ENCODE measurements around the gene FAM229A. TPM values are rescaled to one million over a fixed set of nuclear protein-coding genes. Genes with fewer than 3 reads are reported as not detected.
"Not testable (repeated sequence)": the region's sequence is repeated elsewhere in the genome, so short reads cannot be mapped to it uniquely, and the experiment has no call there.

FAM229A gene
- total RNA-seq, 3 donors from 2014 or later (not counting 1 experiment from before 2014, with no cell fraction given) = 18.3 to 23.5 (median 21.0) TPM

DNA sequence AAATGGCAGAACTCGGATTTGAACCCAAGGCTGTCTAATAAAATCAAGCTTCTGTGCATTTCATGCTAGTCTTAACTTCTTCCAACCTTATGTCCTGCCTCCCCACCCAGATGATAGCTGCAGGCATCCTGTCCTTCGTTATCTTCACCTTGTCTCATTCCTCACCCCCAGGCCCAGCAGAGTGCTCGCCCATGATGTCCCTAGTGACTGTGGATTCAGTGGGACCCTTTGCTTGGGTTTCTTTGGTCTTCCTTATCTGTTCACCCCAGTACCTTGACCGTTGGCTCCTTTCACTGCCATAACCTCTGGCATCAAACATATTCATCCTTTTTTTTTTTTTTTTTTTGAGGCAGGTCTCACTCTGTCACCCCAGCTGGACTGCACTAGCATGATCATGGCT lies 37.6 kb upstream of the FAM229A start:
- intact Hi-C loops (cut with micrococcal nuclease) = loop anchor here (2.0 kb wide), 1 partner anchor 15 kb away; no protein-coding TSS in a partner anchor
- WGBS (ENCODE audit: insufficient coverage) = 61% methylated on average over 4 of the region's 4 CpGs
- H3K36me3 Mint-ChIP-seq = no peaks in the 10 kb centered on the region

DNA sequence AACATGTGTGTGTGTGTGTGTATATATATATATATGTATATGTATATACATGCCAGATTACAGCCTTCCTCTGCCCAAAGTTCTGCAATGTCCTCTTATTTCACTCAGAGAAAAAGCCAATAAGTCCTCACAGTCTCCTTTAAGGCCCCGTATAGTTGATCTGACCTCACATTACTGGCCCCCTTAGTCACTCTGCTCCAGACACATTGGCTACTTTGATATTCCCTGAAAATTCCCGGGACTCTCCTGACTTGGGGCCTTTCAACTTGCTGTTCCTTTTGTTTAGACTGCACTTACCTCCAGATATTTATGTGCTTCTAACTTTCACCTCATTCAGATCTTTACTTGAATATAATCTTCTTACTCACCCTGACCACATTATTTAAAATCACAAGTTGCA lies 36.1 kb upstream of the FAM229A start:
- no peak overlapping the region for H3K4me3 Mint-ChIP-seq
- ATAC-seq (no peak), DNase-seq (no peak)
- intact Hi-C loops (cut with micrococcal nuclease) = no loop called here
- no peak overlapping the region for H3K4me3 ChIP-seq (ENCODE audit: low read length)
- H3K9me3 ChIP-seq (ENCODE audit: control insufficient read depth, insufficient read depth, low read length) = no peaks in the 10 kb centered on the region
- 91% methylated on average over 2 of the region's 2 CpGs for WGBS (ENCODE audit: insufficient coverage)
- peaks cover 18% of the 10 kb centered on the region for H3K4me1 ChIP-seq (ENCODE audit: control insufficient read depth, insufficient read depth, low read length)
- H3K27ac Mint-ChIP-seq = no peak overlapping the region
- no peaks in the 10 kb centered on the region for H3K27me3 ChIP-seq (ENCODE audit: control insufficient read depth, insufficient read depth, low read length)
- TF ChIP-seq, protein P1, sequence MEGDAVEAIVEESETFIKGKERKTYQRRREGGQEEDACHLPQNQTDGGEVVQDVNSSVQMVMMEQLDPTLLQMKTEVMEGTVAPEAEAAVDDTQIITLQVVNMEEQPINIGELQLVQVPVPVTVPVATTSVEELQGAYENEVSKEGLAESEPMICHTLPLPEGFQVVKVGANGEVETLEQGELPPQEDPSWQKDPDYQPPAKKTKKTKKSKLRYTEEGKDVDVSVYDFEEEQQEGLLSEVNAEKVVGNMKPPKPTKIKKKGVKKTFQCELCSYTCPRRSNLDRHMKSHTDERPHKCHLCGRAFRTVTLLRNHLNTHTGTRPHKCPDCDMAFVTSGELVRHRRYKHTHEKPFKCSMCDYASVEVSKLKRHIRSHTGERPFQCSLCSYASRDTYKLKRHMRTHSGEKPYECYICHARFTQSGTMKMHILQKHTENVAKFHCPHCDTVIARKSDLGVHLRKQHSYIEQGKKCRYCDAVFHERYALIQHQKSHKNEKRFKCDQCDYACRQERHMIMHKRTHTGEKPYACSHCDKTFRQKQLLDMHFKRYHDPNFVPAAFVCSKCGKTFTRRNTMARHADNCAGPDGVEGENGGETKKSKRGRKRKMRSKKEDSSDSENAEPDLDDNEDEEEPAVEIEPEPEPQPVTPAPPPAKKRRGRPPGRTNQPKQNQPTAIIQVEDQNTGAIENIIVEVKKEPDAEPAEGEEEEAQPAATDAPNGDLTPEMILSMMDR (IDR thresholded peaks at IDR 0.05) = no peak
- H3K27ac ChIP-seq (ENCODE audit: low read length) = no peak overlapping the region
- H3K9me3 Mint-ChIP-seq = no peaks in the 10 kb centered on the region
- peaks cover 18 to 19% of the 10 kb centered on the region in 2 donors for H3K4me1 Mint-ChIP-seq
- peaks cover 0 to 10% of the 10 kb centered on the region in 2 donors for H3K27me3 Mint-ChIP-seq (ENCODE audit: low read depth in 2 of 2)
- no peaks in the 10 kb centered on the region for H3K36me3 ChIP-seq (ENCODE audit: control insufficient read depth, insufficient read depth, low read length)
- no peaks in the 10 kb centered on the region for H3K36me3 Mint-ChIP-seq

More for the DNA sequence above, 37.6 kb upstream of the FAM229A start:
- no peaks in the 10 kb centered on the region for H3K9me3 Mint-ChIP-seq
- no peak overlapping the region for H3K4me3 Mint-ChIP-seq
- TF ChIP-seq, protein P1 (IDR thresholded peaks at IDR 0.05) = no peak
- H3K27ac Mint-ChIP-seq = no peak overlapping the region
- Histone ChIP-seq H3K27ac (ENCODE audit: low read length) (no peak overlapping the region), H3K27me3 (ENCODE audit: control insufficient read depth, insufficient read depth, low read length) (no peaks in the 10 kb centered on the region), H3K4me3 (ENCODE audit: low read length) (no peak overlapping the region), H3K36me3 (ENCODE audit: control insufficient read depth, insufficient read depth, low read length) (no peaks in the 10 kb centered on the region), H3K4me1 (ENCODE audit: control insufficient read depth, insufficient read depth, low read length) (peaks cover 9% of the 10 kb centered on the region), H3K9me3 (ENCODE audit: control insufficient read depth, insufficient read depth, low read length) (no peaks in the 10 kb centered on the region)
- H3K4me1 Mint-ChIP-seq = peaks cover 5% of the 10 kb centered on the region in 2 donors
- DNase-seq = no peak
- peaks cover 0 to 10% of the 10 kb centered on the region in 2 donors for H3K27me3 Mint-ChIP-seq (ENCODE audit: low read depth in 2 of 2)
- no peak for ATAC-seq

DNA sequence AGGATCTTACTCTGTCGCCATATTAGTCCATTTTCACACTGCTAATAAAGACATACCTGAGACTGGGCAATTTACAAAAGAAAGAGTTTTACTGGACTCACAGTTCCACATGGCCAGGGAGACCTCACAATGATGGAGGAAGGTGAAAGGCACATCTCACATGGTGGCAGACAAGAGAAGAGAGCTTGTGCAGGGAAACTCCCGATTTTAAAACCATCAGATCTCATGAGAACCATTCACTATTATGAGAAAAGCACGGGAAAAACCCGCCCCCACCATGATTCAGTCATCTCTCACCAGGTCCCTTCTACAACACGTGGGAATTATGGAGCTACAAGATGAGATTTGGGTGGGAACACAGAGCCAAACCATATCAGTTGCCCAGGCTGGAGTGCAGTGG lies 34.2 kb upstream of the FAM229A start:
- H3K27me3 ChIP-seq (ENCODE audit: control insufficient read depth, insufficient read depth, low read length); H3K36me3 Mint-ChIP-seq; H3K4me3 ChIP-seq (ENCODE audit: low read length); ATAC-seq; H3K9me3 Mint-ChIP-seq; H3K9me3 ChIP-seq (ENCODE audit: control insufficient read depth, insufficient read depth, low read length); H3K27ac ChIP-seq (ENCODE audit: low read length); H3K27me3 Mint-ChIP-seq (ENCODE audit: low read depth in 2 of 2); DNase-seq; intact Hi-C loops (cut with micrococcal nuclease); H3K27ac Mint-ChIP-seq; H3K36me3 ChIP-seq (ENCODE audit: control insufficient read depth, insufficient read depth, low read length); H3K4me3 Mint-ChIP-seq: not testable (repeated sequence)
- peaks cover 21% of the 10 kb centered on the region for H3K4me1 ChIP-seq (ENCODE audit: control insufficient read depth, insufficient read depth, low read length)
- 85% methylated on average over 5 of the region's 5 CpGs for WGBS (ENCODE audit: insufficient coverage)
- peaks cover 21 to 22% of the 10 kb centered on the region in 2 donors for H3K4me1 Mint-ChIP-seq

DNA sequence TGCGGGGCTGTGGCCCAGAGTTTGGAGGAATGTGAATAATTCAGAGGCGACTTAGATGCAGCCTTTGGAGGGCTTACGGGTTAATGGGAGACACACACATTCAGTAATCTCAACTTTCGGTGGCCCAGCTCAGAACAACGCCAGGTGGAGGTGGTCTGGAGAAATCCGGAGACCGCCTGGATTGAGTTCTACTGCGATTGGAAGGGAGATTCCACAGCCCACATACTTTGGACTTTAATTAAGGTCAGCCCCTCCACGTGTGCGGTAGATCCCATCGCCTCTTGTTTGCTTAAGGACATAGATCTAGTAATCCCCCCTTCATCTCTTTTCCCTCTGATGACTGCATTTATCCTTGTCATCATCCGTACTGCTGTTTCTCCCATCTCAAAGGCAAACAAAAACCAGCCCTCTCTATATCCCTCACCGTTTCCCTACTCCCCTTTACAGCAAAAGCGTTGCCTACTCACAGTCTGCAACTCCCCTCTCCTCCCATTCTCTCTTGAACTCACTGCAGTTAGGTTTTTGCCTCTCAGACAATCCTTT lies 32.7 kb upstream of the FAM229A start:
- H3K9me3 Mint-ChIP-seq = no peaks in the 10 kb centered on the region
- no peak for DNase-seq
- Histone ChIP-seq H3K4me1 (ENCODE audit: control insufficient read depth, insufficient read depth, low read length) (peaks cover 16% of the 10 kb centered on the region), H3K27ac (ENCODE audit: low read length) (peak overlapping the region; percentile 91), H3K4me3 (ENCODE audit: low read length) (peak overlapping the region; percentile 76), H3K27me3 (ENCODE audit: control insufficient read depth, insufficient read depth, low read length) (no peaks in the 10 kb centered on the region), H3K36me3 (ENCODE audit: control insufficient read depth, insufficient read depth, low read length) (peaks cover 12% of the 10 kb centered on the region), H3K9me3 (ENCODE audit: control insufficient read depth, insufficient read depth, low read length) (no peaks in the 10 kb centered on the region)
- H3K27ac Mint-ChIP-seq = peak overlapping the region; percentile 97 to 98
- H3K36me3 Mint-ChIP-seq = no peaks in the 10 kb centered on the region
- intact Hi-C loops (cut with micrococcal nuclease) = loop anchor here (2.0 to 5.0 kb wide), 2 partner anchors 43 to 60 kb away; no protein-coding TSS in a partner anchor
- H3K4me1 Mint-ChIP-seq = peaks cover 21 to 22% of the 10 kb centered on the region in 2 donors
- peaks cover 0 to 10% of the 10 kb centered on the region in 2 donors for H3K27me3 Mint-ChIP-seq (ENCODE audit: low read depth in 2 of 2)
- 2% methylated on average over 14 of the region's 14 CpGs for WGBS (ENCODE audit: insufficient coverage)
- peak overlapping the region; percentile 100 for H3K4me3 Mint-ChIP-seq
- TF ChIP-seq, protein P1 (IDR thresholded peaks at IDR 0.05) = no peak
- ATAC-seq = no peak

Data from natural killer cell (primary cell).